Ishikawa (cell line): ENCODE results near the gene SYNDIG1L.

Source experiments
- CREB1 ChIP-seq: IDR thresholded peaks from 2 replicates; pipeline ENCODE4 v1.6.1; 2012; ENCODE audit warnings: low read depth
- EGR1 ChIP-seq: IDR thresholded peaks from 2 replicates; pipeline ENCODE4 v1.6.1; 2012
- FOXM1 ChIP-seq: IDR thresholded peaks from 2 replicates; pipeline ENCODE4 v1.6.1; 2012; ENCODE audit warnings: low read depth, borderline replicate concordance
- TAF1 ChIP-seq: IDR thresholded peaks from 2 replicates; pipeline ENCODE4 v1.6.1; 2012; ENCODE audit warnings: low read depth, mild to moderate bottlenecking
- YY1 ChIP-seq: IDR thresholded peaks from 2 replicates; pipeline ENCODE4 v1.6.1; 2012; ENCODE audit warnings: low read depth
- TF ChIP-seq, protein P1 (sequence below): IDR thresholded peaks from 2 replicates; pipeline ENCODE4 v1.6.1; 2012; ENCODE audit warnings: low read depth, mild to moderate bottlenecking

DNA sequence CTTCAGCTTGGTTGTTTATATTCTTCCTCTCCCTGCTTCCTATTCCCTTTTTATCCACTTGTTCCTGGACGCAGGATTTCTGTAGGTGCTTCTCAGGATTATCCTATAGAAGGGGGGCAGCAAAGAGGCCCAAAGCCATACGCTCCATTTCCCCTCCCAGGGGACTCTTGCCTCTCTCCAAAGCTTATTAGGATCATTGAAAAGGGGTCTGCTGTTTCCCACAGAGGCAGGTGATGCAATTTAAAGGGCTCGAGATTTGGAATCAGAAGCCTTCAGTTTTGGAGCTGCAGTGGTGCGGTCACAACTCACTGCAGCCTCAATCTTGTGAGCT, 31.5 kb upstream of the SYNDIG1L start:
- TF ChIP-seq TAF1 (no peak), CREB1 (no peak), EGR1 (no peak), FOXM1 (no peak), YY1 (no peak)
- TF ChIP-seq, protein P1, sequence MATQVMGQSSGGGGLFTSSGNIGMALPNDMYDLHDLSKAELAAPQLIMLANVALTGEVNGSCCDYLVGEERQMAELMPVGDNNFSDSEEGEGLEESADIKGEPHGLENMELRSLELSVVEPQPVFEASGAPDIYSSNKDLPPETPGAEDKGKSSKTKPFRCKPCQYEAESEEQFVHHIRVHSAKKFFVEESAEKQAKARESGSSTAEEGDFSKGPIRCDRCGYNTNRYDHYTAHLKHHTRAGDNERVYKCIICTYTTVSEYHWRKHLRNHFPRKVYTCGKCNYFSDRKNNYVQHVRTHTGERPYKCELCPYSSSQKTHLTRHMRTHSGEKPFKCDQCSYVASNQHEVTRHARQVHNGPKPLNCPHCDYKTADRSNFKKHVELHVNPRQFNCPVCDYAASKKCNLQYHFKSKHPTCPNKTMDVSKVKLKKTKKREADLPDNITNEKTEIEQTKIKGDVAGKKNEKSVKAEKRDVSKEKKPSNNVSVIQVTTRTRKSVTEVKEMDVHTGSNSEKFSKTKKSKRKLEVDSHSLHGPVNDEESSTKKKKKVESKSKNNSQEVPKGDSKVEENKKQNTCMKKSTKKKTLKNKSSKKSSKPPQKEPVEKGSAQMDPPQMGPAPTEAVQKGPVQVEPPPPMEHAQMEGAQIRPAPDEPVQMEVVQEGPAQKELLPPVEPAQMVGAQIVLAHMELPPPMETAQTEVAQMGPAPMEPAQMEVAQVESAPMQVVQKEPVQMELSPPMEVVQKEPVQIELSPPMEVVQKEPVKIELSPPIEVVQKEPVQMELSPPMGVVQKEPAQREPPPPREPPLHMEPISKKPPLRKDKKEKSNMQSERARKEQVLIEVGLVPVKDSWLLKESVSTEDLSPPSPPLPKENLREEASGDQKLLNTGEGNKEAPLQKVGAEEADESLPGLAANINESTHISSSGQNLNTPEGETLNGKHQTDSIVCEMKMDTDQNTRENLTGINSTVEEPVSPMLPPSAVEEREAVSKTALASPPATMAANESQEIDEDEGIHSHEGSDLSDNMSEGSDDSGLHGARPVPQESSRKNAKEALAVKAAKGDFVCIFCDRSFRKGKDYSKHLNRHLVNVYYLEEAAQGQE: no peak
